Effector memory CD4-positive, alpha-beta T cell (primary cell): ENCODE measurements around the gene OR4D6.

Source experiments
- DNase-seq, 3 donors: peaks; one replicate each; pipeline ENCODE4 v3.0.0-alpha.2; 2020
- H3K27ac ChIP-seq: 2 replicates; pipeline ENCODE4 v1.7.0; 2013; ENCODE audit warnings: mild to moderate bottlenecking, low read length, moderate library complexity; ENCODE audit not compliant: insufficient read depth, poor library complexity, severe bottlenecking
- H3K27me3 ChIP-seq: replicated peaks from 2 replicates; pipeline ENCODE4 v1.7.0; 2013; ENCODE audit warnings: mild to moderate bottlenecking, low read length; ENCODE audit not compliant: insufficient read depth, control insufficient read depth, poor library complexity, severe bottlenecking
- H3K36me3 ChIP-seq: 2 replicates; pipeline ENCODE4 v1.7.0; 2013; ENCODE audit warnings: mild to moderate bottlenecking, low read length, moderate library complexity; ENCODE audit not compliant: control insufficient read depth, insufficient read depth
- H3K4me1 ChIP-seq: 2 replicates; pipeline ENCODE4 v1.7.0; 2013; ENCODE audit warnings: low read length, mild to moderate bottlenecking; ENCODE audit not compliant: control insufficient read depth, insufficient read depth, poor library complexity, severe bottlenecking
- H3K4me3 ChIP-seq: 2 replicates; pipeline ENCODE4 v1.7.0; 2013; ENCODE audit warnings: low read length, low read depth, mild to moderate bottlenecking; ENCODE audit not compliant: insufficient read depth, poor library complexity, severe bottlenecking
- H3K9me3 ChIP-seq: 2 replicates; pipeline ENCODE4 v1.7.0; 2013; ENCODE audit warnings: mild to moderate bottlenecking, low read length, moderate library complexity; ENCODE audit not compliant: control insufficient read depth
- total RNA-seq, 3 donors: gene quantifications; one replicate each; lab custom pipeline; 2026; lab: John Stamatoyannopoulos, UW

Gene OR4D6
- total RNA-seq: 0 reads per million in 3 donors

GRCh38 chr11:59456661-59457060 is at the start of gene OR4D6:
Gene OR4D6, plus strand, starts transcription at chr11:59456961. Its CDS starts 0 bp downstream, at chr11:59456961.
- no peaks in the 10 kb centered on the region for H3K9me3 ChIP-seq

GRCh38 chr11:59413646-59414045 is 43.1 kb upstream of the OR4D6 start:
- no peak for DNase-seq

More at GRCh38 chr11:59456661-59457060, at the start of gene OR4D6:
- DNase-seq: no peak
- Histone ChIP-seq H3K27me3 (peaks cover 3% of the 10 kb centered on the region), H3K4me1 (no peaks in the 10 kb centered on the region), H3K4me3 (no peak within 1 kb of the TSS), H3K36me3 (no peaks in the 10 kb centered on the region), H3K27ac (no peak within 1 kb of the TSS)

GRCh38 chr11:59415111-59415510 is 41.6 kb upstream of the OR4D6 start:
- Histone ChIP-seq H3K4me1 (no peaks in the 10 kb centered on the region), H3K27ac (no peak overlapping the region), H3K9me3 (no peaks in the 10 kb centered on the region), H3K27me3 (no peaks in the 10 kb centered on the region), H3K4me3 (no peak overlapping the region), H3K36me3 (no peaks in the 10 kb centered on the region)
- DNase-seq: no peak

More at GRCh38 chr11:59413646-59414045, 43.1 kb upstream of the OR4D6 start:
- H3K4me3 ChIP-seq: no peak overlapping the region
- no peaks in the 10 kb centered on the region for H3K36me3 ChIP-seq
- no peaks in the 10 kb centered on the region for H3K9me3 ChIP-seq
- no peak overlapping the region for H3K27ac ChIP-seq
- no peaks in the 10 kb centered on the region for H3K27me3 ChIP-seq
- H3K4me1 ChIP-seq: no peaks in the 10 kb centered on the region

GRCh38 chr11:59416613-59417012 is 40.1 kb upstream of the OR4D6 start:
- H3K27ac ChIP-seq: no peak overlapping the region
- no peak for DNase-seq
- no peaks in the 10 kb centered on the region for H3K27me3 ChIP-seq
- H3K9me3 ChIP-seq: no peaks in the 10 kb centered on the region
- H3K4me1 ChIP-seq: no peaks in the 10 kb centered on the region
- H3K4me3 ChIP-seq: no peak overlapping the region
- H3K36me3 ChIP-seq: no peaks in the 10 kb centered on the region

- no peak for DNase-seq
- Histone ChIP-seq H3K4me1 (no peaks in the 10 kb centered on the region), H3K4me3 (no peak overlapping the region), H3K27me3 (no peaks in the 10 kb centered on the region), H3K9me3 (no peaks in the 10 kb centered on the region), H3K27ac (no peak overlapping the region), H3K36me3 (no peaks in the 10 kb centered on the region)
Measured at GRCh38 chr11:59417023-59417422, 39.7 kb upstream of the OR4D6 start.

- no peak overlapping the region for H3K27ac ChIP-seq
- H3K27me3 ChIP-seq: no peaks in the 10 kb centered on the region
- no peaks in the 10 kb centered on the region for H3K9me3 ChIP-seq
- H3K4me3 ChIP-seq: no peak overlapping the region
- DNase-seq: no peak
- H3K36me3 ChIP-seq: no peaks in the 10 kb centered on the region
- H3K4me1 ChIP-seq: no peaks in the 10 kb centered on the region
Measured at GRCh38 chr11:59418156-59418555, 38.6 kb upstream of the OR4D6 start.

GRCh38 chr11:59423835-59424234 is 32.9 kb upstream of the OR4D6 start:
- no peak overlapping the region for H3K4me3 ChIP-seq
- no peaks in the 10 kb centered on the region for H3K9me3 ChIP-seq
- no peaks in the 10 kb centered on the region for H3K4me1 ChIP-seq
- no peaks in the 10 kb centered on the region for H3K36me3 ChIP-seq
- H3K27ac ChIP-seq: no peak overlapping the region
- no peaks in the 10 kb centered on the region for H3K27me3 ChIP-seq
- DNase-seq: no peak

- Histone ChIP-seq H3K36me3 (no peaks in the 10 kb centered on the region), H3K4me3 (no peak overlapping the region), H3K9me3 (no peaks in the 10 kb centered on the region), H3K27me3 (no peaks in the 10 kb centered on the region), H3K4me1 (no peaks in the 10 kb centered on the region), H3K27ac (no peak overlapping the region)
- DNase-seq: no peak
Measured at GRCh38 chr11:59425131-59425530, 31.6 kb upstream of the OR4D6 start.

- no peaks in the 10 kb centered on the region for H3K4me1 ChIP-seq
- DNase-seq: no peak
- H3K4me3 ChIP-seq: no peak within 1 kb of the TSS
- H3K9me3 ChIP-seq: no peaks in the 10 kb centered on the region
- no peak within 1 kb of the TSS for H3K27ac ChIP-seq
- no peaks in the 10 kb centered on the region for H3K36me3 ChIP-seq
- H3K27me3 ChIP-seq: no peaks in the 10 kb centered on the region
Measured at GRCh38 chr11:59426361-59427067, 30.2 kb upstream of the OR4D6 start, which contains the start of gene OR5A2. Gene OR5A2, minus strand, starts transcription at chr11:59426413. Its CDS starts 3,460 bp downstream, at chr11:59422953.

- no peak for DNase-seq
- Histone ChIP-seq H3K36me3 (no peaks in the 10 kb centered on the region), H3K4me1 (no peaks in the 10 kb centered on the region), H3K9me3 (no peaks in the 10 kb centered on the region), H3K27ac (no peak overlapping the region), H3K4me3 (no peak overlapping the region), H3K27me3 (no peaks in the 10 kb centered on the region)
Measured at GRCh38 chr11:59427068-59427382, 29.7 kb upstream of the OR4D6 start.
